ENCODE results near the gene INPP5A.

The INPP5A gene

DNA sequence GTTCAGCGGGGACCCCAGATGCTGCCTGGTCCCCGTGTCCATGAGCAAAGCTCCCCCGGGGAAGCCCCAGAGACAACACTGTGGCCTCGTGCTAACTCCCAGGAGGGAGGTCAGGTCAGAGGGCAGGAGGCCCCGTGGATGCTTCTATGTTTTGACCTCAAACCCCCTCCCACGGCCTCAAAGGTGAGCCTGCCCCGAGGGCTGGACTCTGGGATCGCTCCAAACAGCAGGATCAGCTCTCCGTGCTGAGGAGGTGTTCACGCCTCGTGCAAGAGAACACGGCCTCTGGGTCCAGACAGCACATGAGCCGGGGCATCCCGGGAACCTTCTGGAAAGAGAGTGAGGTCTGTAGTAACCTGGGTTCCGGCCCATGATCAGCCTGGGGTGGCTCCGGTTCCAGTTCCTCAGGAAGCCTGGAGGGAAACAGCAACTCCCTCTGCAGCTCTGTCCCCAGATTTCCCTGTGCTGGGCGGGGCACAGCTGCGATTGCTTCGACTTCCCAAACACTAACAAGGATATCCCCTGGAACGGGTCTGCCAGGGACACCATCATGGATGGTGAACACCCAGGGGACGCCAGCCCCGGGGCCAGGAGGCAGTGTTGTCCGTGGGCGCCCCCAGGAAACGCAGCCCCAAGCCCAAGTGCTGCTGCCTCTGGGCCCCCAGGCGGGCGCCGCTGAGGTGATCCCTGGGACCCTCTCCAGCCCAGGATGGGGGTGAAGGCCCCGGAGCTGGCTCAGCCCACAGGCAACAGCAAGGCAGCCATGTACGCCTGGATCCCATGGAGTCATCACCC lies 18.0 kb upstream of the INPP5A start:
- DNase-seq, result no peak

- no peak for DNase-seq
Measured at GRCh38 chr10:132520177-132520811, 17.3 kb upstream of the INPP5A start.

DNA sequence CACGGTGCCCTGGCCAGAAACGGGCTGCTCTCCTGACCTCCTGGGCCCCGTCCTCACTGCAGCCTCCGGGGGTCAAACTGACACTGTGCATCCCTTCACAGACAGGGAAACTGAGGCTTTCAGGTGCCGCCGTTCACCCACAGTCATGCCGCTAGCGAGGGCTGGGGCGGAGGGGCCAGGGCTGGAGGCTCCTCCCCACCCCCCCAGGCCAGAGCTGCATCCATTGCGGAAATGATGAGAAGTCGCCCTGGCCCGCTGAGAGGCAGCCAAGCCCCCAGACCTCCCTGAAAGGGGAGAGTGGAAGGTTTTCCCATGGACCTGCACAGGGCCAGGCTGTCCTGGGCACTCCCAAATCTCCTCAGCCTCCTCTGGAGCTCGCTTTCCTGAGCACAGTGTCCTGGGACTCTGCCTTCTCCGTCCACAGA lies 16.5 kb upstream of the INPP5A start:
- DNase-seq, result no peak

DNA sequence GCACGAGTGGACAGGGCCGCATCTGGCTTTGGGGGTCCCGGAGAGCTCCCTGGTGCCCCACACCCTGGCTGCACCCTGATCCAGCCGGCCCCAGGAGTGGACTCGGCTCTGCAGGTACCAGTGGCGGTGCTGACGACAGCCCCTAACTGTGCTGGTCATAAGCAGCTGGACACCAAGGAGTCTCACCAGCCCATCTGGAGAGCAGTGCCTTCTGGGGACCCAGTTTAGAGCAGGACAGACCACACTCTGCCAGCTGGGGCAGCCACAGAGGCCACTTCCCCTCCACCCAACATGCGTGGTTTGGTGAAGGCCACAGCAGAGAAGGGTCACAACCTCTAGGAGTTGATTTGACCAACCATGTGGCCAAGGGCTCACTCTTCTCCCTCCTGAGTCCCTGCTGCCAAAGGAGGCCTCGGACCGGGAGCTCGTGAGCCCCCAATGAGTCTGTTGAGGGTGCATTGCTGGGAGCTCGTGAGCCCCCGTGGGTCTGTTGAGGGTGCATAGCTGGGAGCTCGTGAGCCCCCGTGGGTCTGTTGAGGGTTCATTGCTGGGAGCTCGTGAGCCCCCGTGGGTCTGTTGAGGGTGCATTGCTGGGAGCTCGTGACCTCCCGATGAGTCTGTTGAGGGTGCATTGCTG lies 16.0 kb upstream of the INPP5A start:
- DNase-seq, result no peak

GRCh38 chr10:132522521-132523411 lies 14.8 kb upstream of the INPP5A start:
- DNase-seq, result no peak

GRCh38 chr10:132523561-132524442 lies 13.8 kb upstream of the INPP5A start:
- no peak for DNase-seq

DNA sequence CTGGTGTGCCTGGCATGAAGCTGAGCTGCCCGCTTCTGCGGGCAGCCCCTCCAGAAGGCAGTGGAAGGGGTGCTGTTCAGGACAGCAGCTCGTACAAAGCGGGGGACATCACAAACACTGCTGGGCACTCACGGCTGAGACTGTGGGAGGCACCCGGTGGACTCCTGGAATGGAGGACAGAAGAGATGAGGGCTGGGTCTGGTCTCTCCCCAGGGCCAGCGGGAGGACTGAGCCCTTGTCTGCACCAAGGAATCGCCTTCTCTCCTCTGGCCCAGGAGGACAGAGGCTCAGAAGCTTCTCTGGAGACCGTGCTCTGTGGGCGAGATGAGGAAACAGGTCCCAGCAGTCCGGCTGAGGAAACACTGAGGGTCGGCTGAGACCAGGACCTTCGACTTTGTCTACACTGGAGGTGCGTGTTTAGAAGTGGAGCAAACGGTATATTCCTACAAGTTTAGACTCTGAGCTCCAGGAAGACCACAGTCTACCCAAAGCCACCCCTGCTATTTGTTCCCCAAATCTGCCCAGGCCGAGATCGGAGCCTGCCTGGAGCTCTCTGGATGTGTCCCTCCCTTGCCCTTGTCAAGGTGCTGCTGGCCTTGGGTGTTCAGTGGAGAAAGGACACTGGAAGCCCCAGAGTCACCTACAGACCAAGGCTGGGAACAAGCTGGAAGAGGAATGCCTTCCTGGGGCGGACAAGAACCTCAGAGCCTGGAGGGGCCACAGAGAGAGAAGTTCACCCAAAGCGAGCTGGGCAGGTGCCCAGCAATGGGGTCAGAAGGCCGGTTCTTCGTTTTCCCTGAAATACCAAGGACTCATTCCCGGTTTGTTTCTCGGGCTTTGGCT lies 12.9 kb upstream of the INPP5A start:
- DNase-seq, result no peak

DNA sequence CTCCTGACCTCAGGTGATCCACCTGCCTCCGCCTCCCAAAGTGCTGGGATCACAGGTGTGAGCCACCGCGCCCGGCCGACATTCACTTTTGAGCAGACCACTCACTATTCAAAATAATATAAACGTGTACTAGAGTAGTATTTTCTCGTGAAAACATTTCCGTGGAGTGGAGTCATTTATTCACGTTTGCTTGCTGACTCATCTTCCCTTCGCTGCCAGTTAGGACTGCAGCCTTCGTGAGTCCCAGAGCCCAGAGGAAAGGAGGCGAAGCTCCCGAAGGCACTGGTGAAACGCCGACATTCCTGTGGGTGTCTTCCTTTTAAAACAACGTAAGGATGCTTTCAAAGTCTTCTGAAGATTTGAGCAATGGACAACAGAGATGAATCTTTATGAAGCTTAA lies 10.9 kb upstream of the INPP5A start:
- peak; percentile 48 for DNase-seq

DNA sequence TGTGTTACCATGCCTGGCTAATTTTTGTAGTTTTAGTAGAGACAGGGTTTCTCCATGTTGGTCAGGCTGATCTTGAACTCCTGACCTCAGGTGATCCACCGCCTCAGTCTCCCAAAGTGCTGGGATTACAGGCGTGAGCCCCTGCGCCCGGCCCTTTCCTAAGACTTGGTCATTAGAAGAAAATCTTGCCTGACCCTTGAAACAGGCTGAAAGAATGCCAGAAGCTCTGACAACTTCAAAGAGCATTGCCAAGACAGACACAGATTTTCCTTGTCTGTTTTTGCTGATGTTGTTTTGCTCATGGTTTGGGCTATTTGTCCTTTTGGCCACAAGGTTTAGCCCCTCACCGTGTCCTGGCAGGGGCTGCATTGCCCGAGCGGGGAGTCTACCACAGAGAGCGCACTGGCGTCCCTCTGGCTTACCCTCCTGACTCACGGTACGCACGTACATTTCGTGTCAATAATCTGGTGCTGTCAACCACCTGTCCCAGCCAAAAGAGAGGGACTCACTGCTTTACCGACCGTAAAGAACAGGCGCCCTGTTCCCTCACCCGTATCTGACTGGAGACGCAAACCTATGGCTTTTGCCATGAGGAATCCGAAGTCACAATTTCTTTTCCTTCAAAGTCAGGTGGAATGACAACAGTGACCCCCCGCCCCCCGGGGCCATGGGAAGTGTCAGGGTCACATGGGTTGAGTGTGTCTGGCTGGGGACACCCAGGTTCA lies 10.1 kb upstream of the INPP5A start:
- DNase-seq, result no peak

GRCh38 chr10:132528064-132528691 lies 9.4 kb upstream of the INPP5A start:
- no peak for DNase-seq

GRCh38 chr10:132532179-132532578 lies 5.4 kb upstream of the INPP5A start:
- peak; percentile 39 for DNase-seq

DNA sequence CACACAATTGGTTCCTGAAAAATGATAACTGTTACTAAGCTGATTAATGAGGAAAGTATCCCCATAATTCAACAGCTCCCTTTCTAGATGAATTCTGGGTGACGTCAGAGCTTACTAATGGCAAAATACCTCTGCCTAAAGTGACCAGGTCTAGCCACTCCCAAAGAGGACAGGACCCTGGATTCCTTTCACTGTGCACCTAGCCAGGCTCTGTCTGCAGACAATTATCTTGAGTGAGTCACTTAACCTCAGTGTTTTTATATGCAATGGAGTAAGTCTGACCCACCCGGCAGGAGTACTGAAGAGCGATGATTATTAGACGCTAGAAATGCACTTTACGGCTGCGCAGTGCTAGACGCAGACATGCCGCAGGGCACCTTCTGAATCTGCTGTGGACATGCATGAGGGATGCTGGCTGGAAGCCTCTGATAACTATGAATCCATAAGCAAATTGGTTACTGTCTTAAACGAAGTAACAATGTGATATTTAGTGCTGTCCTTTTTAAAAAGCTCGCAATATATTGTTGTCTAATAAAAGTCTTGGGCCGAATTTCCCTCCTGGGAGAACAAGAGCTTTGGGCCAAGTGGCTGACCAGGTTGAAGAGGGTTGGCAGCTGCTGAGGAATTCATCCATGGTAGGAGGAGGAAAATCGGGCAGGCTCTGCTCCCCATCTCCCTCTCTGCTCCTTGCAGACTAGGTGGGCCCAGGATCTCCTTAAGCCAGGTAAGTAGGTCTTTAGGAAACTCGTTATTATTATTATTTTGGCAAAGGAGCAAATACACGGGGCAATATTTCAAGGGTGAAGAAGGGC lies 4.6 kb upstream of the INPP5A start:
- DNase-seq, result peak; percentile 90

GRCh38 chr10:132533571-132534260 lies 3.9 kb upstream of the INPP5A start:
- no peak for DNase-seq

- no peak for DNase-seq
Measured at GRCh38 chr10:132534391-132535064, 3.1 kb upstream of the INPP5A start.

DNA sequence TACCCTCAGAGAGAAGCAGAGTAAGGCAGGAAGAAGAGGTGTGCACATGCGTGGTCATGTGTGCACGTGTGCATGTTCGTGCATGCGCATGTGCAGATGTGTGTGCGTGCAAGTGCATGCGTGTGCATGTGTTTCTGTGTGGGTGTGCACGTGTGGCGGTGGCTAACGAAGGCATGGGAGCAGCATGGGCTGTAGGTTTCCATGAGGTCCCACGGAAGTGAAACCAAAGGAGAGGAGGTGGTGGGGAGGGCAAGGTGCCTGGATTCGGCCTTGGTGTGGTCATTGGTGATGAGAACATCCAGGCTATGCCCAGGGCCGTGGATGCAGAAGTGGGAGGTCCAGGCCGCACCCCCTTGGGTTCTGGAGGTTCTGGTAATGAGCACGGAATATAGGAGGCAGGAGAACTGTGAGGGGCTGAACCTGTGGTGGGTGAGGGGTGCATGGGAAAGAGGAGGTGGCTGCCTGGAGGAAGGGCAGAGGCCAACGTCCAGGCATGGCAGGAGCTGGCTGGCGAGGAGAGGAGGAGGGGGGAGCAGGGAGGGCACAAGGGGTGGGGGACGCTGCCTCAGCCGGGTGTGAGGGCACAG lies 2.4 kb upstream of the INPP5A start:
- DNase-seq, result no peak

DNA sequence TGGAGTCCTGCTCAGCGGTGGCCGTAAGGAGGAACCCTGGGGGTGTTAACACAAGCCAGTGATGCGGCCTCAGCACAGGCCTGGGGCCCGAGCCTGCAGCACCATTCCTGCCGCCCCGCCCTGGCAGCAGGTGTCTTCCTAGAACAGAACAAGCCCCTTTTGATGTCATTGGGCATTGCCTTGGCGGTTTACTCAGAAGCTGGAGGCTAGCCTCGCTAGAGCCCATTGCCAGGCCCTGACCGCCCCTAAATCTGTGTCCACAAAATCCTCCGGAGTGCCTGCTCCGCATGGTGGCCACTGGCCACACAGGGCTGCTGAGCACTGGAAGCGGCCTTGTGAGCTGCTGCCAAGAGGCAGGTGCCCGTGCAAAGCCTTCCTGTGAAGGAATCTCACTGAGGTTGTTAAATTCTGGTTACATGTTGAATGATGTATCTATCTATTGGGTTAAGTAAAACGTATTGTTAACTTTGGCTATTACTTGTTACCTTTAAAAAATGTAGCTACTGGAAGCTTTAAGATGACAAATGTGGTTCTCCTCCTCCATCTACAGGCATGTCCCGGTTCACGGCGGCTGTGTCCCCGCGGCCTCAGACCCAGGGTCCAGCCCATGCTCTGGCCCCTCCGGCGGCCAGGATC lies 1.2 kb upstream of the INPP5A start:
- DNase-seq, result no peak
